Adrenal gland (tissue), 5 donors: ENCODE measurements around the gene SRBD1.

Source experiments
- CTCF ChIP-seq, 6 experiments: fragments of 450-650 bp in 4 of 6; fragments of 200-600 bp in 2 of 6; sonication (generic) in 1 of 6; IDR thresholded peaks; 1 replicate in 5 of 6; 2 replicates in 1 of 6; pipeline versions ENCODE4 v1.5.1 to v1.8.0; 2016 to 2021; ENCODE audit warnings: antibody characterized with exemption in 6 of 6, mild to moderate bottlenecking in 2 of 6, moderate library complexity in 1 of 6
- POLR2A ChIP-seq, 2 donors: fragments of 450-650 bp; IDR thresholded peaks; one replicate each; pipeline ENCODE4 v1.6.1; 2017; ENCODE audit warnings: antibody characterized with exemption in 2 of 2, mild to moderate bottlenecking in 2 of 2, moderate library complexity in 1 of 2
- donor health status: DM: no; HTN: no; CAD: no.

- TF ChIP-seq CTCF (IDR thresholded peaks at IDR 0.05) (no peak), POLR2A (IDR thresholded peaks at IDR 0.05) (no peak)
Measured at GRCh38 chr2:45533771-45534170, 77.3 kb downstream of the SRBD1 start.
